ENCODE measurements around the gene DPYD.

Gene DPYD

GRCh38 chr1:97046765-97047420 is 873.9 kb downstream of the DPYD start:
- Histone ChIP-seq H3K4me3 (ENCODE audit: low read length, poor library complexity, severe bottlenecking) (no peak overlapping the region), H3F3A (ENCODE audit: low read depth) (no peaks in the 10 kb centered on the region), H3K4me1 (ENCODE audit: insufficient read depth, low read length, poor library complexity, severe bottlenecking) (no peaks in the 10 kb centered on the region), H3K9me2 (replicated peaks; ENCODE audit: low read depth, low read length) (no peaks in the 10 kb centered on the region), H2AFZ (ENCODE audit: low read length) (no peak overlapping the region), H3K9me3 (ENCODE audit: insufficient read depth, low read depth, low read length) (no peaks in the 10 kb centered on the region), H3K79me2 (ENCODE audit: insufficient read depth, low read length) (no peaks in the 10 kb centered on the region), H3K36me3 (ENCODE audit: insufficient read depth, low read length) (no peaks in the 10 kb centered on the region), H4K20me1 (ENCODE audit: insufficient read depth, low read length, poor library complexity, severe bottlenecking) (no peaks in the 10 kb centered on the region), H3K9ac (ENCODE audit: low read depth, low read length, poor library complexity, severe bottlenecking) (no peak overlapping the region), H3K27me3 (ENCODE audit: insufficient read depth, low read length, poor library complexity, severe bottlenecking) (no peaks in the 10 kb centered on the region), H3K4me2 (ENCODE audit: low read depth, low read length, poor library complexity, severe bottlenecking) (no peak overlapping the region)
- TF ChIP-seq CTCF (conservative IDR thresholded peaks at IDR 0.05; ENCODE audit: low read length), result no peak
- no peak for TF ChIP-seq EZH2phosphoT487 (IDR thresholded peaks at IDR 0.05; ENCODE audit: borderline replicate concordance)

DNA sequence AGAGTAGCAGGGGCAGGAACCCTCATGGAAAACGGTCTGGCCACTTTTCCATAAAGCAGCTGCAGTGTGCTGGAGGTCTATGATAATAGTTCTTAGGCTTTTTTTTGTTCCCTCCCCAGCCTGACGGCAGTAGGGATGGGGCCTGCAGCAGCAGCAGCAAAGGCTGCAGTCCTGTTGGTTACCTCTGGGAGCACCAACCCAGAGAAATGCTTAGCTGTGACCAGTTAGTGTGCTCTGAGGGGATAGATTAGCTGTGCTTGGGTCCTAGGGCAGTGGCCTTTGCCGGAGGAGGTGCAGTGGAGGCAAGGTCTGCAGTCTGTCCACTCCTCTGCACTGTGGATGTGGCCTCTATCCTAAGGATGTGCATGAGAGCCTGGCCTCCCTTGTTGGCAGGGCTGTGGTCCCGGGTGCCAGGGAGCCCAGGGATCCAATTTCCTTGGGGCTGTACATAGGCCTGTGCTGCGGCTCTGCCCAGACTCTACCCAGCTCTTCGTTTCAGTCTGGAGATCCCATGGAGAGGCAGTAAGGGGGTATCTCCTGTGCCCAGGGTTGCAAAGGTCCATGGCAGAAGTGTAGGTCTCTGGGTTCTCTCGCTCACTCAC is 876.6 kb downstream of the DPYD start:
- Histone ChIP-seq H2AFZ (ENCODE audit: low read length) (no peak overlapping the region), H3F3A (ENCODE audit: low read depth) (no peaks in the 10 kb centered on the region), H3K4me2 (ENCODE audit: low read depth, low read length, poor library complexity, severe bottlenecking) (no peak overlapping the region)

DNA sequence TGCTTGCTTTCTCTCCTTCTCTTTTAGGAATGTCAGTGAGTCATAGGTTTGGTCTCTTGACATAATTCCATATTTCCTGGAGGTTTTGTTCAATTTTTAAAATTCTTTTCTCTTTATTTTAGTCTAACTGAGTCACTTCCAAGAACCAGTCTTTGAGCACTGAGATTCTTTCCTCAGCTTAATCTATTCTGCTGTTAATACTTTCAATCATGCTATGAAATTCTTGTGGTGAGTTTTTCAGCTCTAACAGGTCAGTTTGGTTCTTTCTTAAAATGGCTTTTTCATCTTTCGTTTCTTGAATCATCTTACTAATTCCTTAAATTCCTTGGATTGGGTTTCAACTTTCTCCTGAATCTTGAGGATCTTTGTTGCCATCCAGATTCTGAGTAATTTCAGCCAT is 878.3 kb downstream of the DPYD start:
- H3K4me1 ChIP-seq (ENCODE audit: insufficient read depth, low read length, poor library complexity, severe bottlenecking), result no peaks in the 10 kb centered on the region
- no peaks in the 10 kb centered on the region for H3K27me3 ChIP-seq (ENCODE audit: insufficient read depth, low read length, poor library complexity, severe bottlenecking)
- no peaks in the 10 kb centered on the region for H4K20me1 ChIP-seq (ENCODE audit: insufficient read depth, low read length, poor library complexity, severe bottlenecking)
- no peak overlapping the region for H3K4me2 ChIP-seq (ENCODE audit: low read depth, low read length, poor library complexity, severe bottlenecking)
- no peak overlapping the region for H2AFZ ChIP-seq (ENCODE audit: low read length)
- no peaks in the 10 kb centered on the region for H3K79me2 ChIP-seq (ENCODE audit: insufficient read depth, low read length)
- TF ChIP-seq CTCF (conservative IDR thresholded peaks at IDR 0.05; ENCODE audit: low read length), result no peak
- no peak for TF ChIP-seq EZH2phosphoT487 (IDR thresholded peaks at IDR 0.05; ENCODE audit: borderline replicate concordance)
- no peaks in the 10 kb centered on the region for H3K36me3 ChIP-seq (ENCODE audit: insufficient read depth, low read length)
- H3K4me3 ChIP-seq (ENCODE audit: low read length, poor library complexity, severe bottlenecking), result no peak overlapping the region
- no peaks in the 10 kb centered on the region for H3K9me3 ChIP-seq (ENCODE audit: insufficient read depth, low read depth, low read length)
- no peaks in the 10 kb centered on the region for H3K9me2 ChIP-seq (replicated peaks; ENCODE audit: low read depth, low read length)
- H3F3A ChIP-seq (ENCODE audit: low read depth), result no peaks in the 10 kb centered on the region
- no peak overlapping the region for H3K9ac ChIP-seq (ENCODE audit: low read depth, low read length, poor library complexity, severe bottlenecking)

More for the DNA sequence above, 876.6 kb downstream of the DPYD start:
- H4K20me1 ChIP-seq (ENCODE audit: insufficient read depth, low read length, poor library complexity, severe bottlenecking), result no peaks in the 10 kb centered on the region
- H3K36me3 ChIP-seq (ENCODE audit: insufficient read depth, low read length), result no peaks in the 10 kb centered on the region
- H3K9me3 ChIP-seq (ENCODE audit: insufficient read depth, low read depth, low read length), result no peaks in the 10 kb centered on the region
- TF ChIP-seq CTCF (conservative IDR thresholded peaks at IDR 0.05; ENCODE audit: low read length) (no peak), EZH2phosphoT487 (IDR thresholded peaks at IDR 0.05; ENCODE audit: borderline replicate concordance) (no peak)
- H3K4me1 ChIP-seq (ENCODE audit: insufficient read depth, low read length, poor library complexity, severe bottlenecking), result no peaks in the 10 kb centered on the region
- H3K79me2 ChIP-seq (ENCODE audit: insufficient read depth, low read length), result no peaks in the 10 kb centered on the region
- no peak overlapping the region for H3K4me3 ChIP-seq (ENCODE audit: low read length, poor library complexity, severe bottlenecking)
- no peaks in the 10 kb centered on the region for H3K9me2 ChIP-seq (replicated peaks; ENCODE audit: low read depth, low read length)
- H3K27me3 ChIP-seq (ENCODE audit: insufficient read depth, low read length, poor library complexity, severe bottlenecking), result no peaks in the 10 kb centered on the region
- no peak overlapping the region for H3K9ac ChIP-seq (ENCODE audit: low read depth, low read length, poor library complexity, severe bottlenecking)

All from Loucy (cell line).